GM23338 (cell line): ENCODE data around the gene SNUPN. TPM values are rescaled to one million over a fixed set of nuclear protein-coding genes. Genes with fewer than 3 reads are reported as not detected.

Experiments used
- ATAC-seq: fragments of 200-7000 bp; cut with Tn5 transposase; 3 replicates; pipeline ENCODE4 v1.9.1; 2020
- DNase-seq: peaks from one replicate; pipeline ENCODE4 v3.0.0-alpha.2; 2015; ENCODE audit warnings: low spot score
- H2AFZ ChIP-seq: fragments of 200-600 bp; sonication (generic); 2 replicates; pipeline ENCODE4 v1.8.0; 2016; ENCODE audit warnings: antibody characterized with exemption, mild to moderate bottlenecking, moderate library complexity
- H3F3A ChIP-seq: fragments of 200-600 bp; sonication (generic); replicated peaks from 2 replicates; pipeline ENCODE4 v1.8.0; 2017; ENCODE audit warnings: antibody characterized with exemption, mixed run types, low read depth
- H3K27ac ChIP-seq: fragments of 200-600 bp; sonication (generic); 2 replicates; pipeline ENCODE4 v1.6.1; 2016; ENCODE audit warnings: low read depth
- H3K27me3 ChIP-seq: fragments of 200-600 bp; sonication (generic); 2 replicates; pipeline ENCODE4 v1.8.0; 2016; ENCODE audit warnings: mild to moderate bottlenecking, mixed run types, moderate library complexity; ENCODE audit not compliant: insufficient read depth
- H3K36me3 ChIP-seq: fragments of 200-600 bp; sonication (generic); 2 replicates; pipeline ENCODE4 v1.8.0; 2016; ENCODE audit warnings: mild to moderate bottlenecking; ENCODE audit not compliant: insufficient read depth
- H3K4me1 ChIP-seq: fragments of 200-600 bp; sonication (generic); 2 replicates; pipeline ENCODE4 v1.8.0; 2016; ENCODE audit warnings: mild to moderate bottlenecking, moderate library complexity; ENCODE audit not compliant: insufficient read depth
- H3K4me2 ChIP-seq: fragments of 200-600 bp; sonication (generic); 2 replicates; pipeline ENCODE4 v1.7.1; 2017; ENCODE audit warnings: mixed run types
- H3K4me3 ChIP-seq: fragments of 200-600 bp; sonication (generic); 2 replicates; pipeline ENCODE4 v1.6.1; 2016; ENCODE audit warnings: mixed run types
- H3K79me2 ChIP-seq: fragments of 200-600 bp; sonication (generic); replicated peaks from 2 replicates; pipeline ENCODE4 v1.8.0; 2017; ENCODE audit warnings: mild to moderate bottlenecking; ENCODE audit not compliant: insufficient read depth
- H3K9me2 ChIP-seq: fragments of 200-600 bp; sonication (generic); 2 replicates; pipeline ENCODE4 v1.8.0; 2017; ENCODE audit not compliant: insufficient read depth
- H4K20me1 ChIP-seq: fragments of 200-600 bp; sonication (generic); replicated peaks from 2 replicates; pipeline ENCODE4 v1.8.0; 2017; ENCODE audit warnings: mild to moderate bottlenecking; ENCODE audit not compliant: insufficient read depth
- H3K27ac Mint-ChIP-seq: 2 replicates; pipeline ENCODE4 v1.8.0; 2020; ENCODE audit warnings: inconsistent platforms, mild to moderate bottlenecking, moderate library complexity, mixed read lengths
- H3K27me3 Mint-ChIP-seq: 3 replicates; pipeline ENCODE4 v1.8.0; 2022; ENCODE audit warnings: low read depth, mild to moderate bottlenecking, moderate library complexity, mixed read lengths, inconsistent platforms; ENCODE audit not compliant: insufficient read depth, poor library complexity
- H3K36me3 Mint-ChIP-seq: 3 replicates; pipeline ENCODE4 v1.8.0; 2021; ENCODE audit warnings: low read depth, mild to moderate bottlenecking, inconsistent platforms, moderate library complexity, mixed read lengths
- H3K4me1 Mint-ChIP-seq: 3 replicates; pipeline ENCODE4 v1.8.0; 2020; ENCODE audit warnings: mild to moderate bottlenecking, inconsistent platforms, mixed read lengths
- H3K4me3 Mint-ChIP-seq: 3 replicates; pipeline ENCODE4 v1.8.0; 2021; ENCODE audit warnings: moderate library complexity, mild to moderate bottlenecking, inconsistent platforms, mixed read lengths
- H3K9me3 Mint-ChIP-seq: 3 replicates; pipeline ENCODE4 v1.8.0; 2020; ENCODE audit warnings: moderate library complexity, mild to moderate bottlenecking, inconsistent platforms, mixed read lengths
- CREB1 ChIP-seq: fragments of 250-450 bp; sonication (Bioruptor Pico); IDR thresholded peaks from 2 replicates; pipeline ENCODE4 v1.5.0; 2020; ENCODE audit warnings: low read depth, mild to moderate bottlenecking, moderate library complexity
- EZH2phosphoT487 ChIP-seq: fragments of 200-600 bp; sonication (generic); IDR thresholded peaks from one replicate; pipeline ENCODE4 v1.8.1; 2018; ENCODE audit warnings: antibody characterized with exemption; ENCODE audit not compliant: unreplicated experiment
- STAT1 ChIP-seq: IDR thresholded peaks from one replicate; pipeline ENCODE4 v1.6.1; 2016; ENCODE audit warnings: antibody characterized with exemption; ENCODE audit not compliant: unreplicated experiment
- polyA plus RNA-seq: library from polyadenylated mRNA; unstranded; fragments of >200 nt; fragmentation: Nextera tagmentation; extraction: Ambion mirVana; gene quantifications from 2 replicates; pipeline ENCODE4 v1.2.1, GENCODE V29; 2016
- total RNA-seq: library from RNA; depleted of rRNA; stranded (reverse); fragments of >200 nt; shearing (Covaris generic); gene quantifications from 2 replicates; pipeline ENCODE4 v1.2.3, GENCODE V29; 2014
- TF ChIP-seq, protein P1 (sequence below): IDR thresholded peaks from one replicate; pipeline ENCODE4 v1.6.1; 2018; ENCODE audit warnings: antibody characterized with exemption; ENCODE audit not compliant: unreplicated experiment
- TF ChIP-seq, protein P2 (sequence below): fragments of 250-450 bp; sonication (Bioruptor Pico); IDR thresholded peaks from 2 replicates; pipeline ENCODE4 v1.5.0; 2020; ENCODE audit warnings: mild to moderate bottlenecking, moderate library complexity

SNUPN gene
- total and polyA plus RNA-seq, 2 experiments from 2014 or later: 20.5 to 27.7 TPM

DNA sequence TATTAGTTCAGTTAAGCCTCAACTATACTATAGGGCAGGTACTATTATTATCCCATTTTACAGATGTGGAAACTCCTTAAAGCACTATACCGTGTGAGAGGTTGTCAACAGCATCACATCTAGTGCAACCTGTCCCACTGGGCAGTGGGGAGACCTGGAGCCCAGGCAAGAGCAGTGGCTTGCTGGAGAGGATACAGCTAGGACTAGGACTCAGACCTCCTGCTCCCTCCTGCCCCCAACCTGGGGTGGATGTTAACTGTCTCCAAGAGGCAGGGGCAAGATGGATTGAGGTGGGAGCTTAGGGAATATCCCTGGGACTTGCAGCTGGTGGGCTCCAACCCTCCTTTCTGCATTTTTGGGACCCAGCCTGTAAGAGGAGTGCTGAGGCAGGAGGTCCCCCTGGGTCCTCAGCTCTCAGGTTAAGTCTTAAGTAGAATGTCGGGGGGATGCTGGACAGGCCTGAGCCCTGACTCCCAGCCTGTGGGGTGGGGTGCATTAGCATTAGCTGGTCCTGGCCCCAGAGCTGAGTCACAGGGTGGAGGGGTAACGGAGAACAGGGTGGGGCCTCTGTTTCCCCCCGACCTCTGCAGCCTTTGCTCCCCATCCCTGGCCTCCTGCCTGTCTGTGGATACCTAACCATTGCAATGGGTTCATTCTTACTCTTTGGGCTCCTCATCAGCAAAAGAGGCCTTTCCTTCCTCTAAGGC lies 28.8 kb upstream of the SNUPN start (continued):
- TF ChIP-seq, protein P1, sequence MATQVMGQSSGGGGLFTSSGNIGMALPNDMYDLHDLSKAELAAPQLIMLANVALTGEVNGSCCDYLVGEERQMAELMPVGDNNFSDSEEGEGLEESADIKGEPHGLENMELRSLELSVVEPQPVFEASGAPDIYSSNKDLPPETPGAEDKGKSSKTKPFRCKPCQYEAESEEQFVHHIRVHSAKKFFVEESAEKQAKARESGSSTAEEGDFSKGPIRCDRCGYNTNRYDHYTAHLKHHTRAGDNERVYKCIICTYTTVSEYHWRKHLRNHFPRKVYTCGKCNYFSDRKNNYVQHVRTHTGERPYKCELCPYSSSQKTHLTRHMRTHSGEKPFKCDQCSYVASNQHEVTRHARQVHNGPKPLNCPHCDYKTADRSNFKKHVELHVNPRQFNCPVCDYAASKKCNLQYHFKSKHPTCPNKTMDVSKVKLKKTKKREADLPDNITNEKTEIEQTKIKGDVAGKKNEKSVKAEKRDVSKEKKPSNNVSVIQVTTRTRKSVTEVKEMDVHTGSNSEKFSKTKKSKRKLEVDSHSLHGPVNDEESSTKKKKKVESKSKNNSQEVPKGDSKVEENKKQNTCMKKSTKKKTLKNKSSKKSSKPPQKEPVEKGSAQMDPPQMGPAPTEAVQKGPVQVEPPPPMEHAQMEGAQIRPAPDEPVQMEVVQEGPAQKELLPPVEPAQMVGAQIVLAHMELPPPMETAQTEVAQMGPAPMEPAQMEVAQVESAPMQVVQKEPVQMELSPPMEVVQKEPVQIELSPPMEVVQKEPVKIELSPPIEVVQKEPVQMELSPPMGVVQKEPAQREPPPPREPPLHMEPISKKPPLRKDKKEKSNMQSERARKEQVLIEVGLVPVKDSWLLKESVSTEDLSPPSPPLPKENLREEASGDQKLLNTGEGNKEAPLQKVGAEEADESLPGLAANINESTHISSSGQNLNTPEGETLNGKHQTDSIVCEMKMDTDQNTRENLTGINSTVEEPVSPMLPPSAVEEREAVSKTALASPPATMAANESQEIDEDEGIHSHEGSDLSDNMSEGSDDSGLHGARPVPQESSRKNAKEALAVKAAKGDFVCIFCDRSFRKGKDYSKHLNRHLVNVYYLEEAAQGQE: no peak

DNA sequence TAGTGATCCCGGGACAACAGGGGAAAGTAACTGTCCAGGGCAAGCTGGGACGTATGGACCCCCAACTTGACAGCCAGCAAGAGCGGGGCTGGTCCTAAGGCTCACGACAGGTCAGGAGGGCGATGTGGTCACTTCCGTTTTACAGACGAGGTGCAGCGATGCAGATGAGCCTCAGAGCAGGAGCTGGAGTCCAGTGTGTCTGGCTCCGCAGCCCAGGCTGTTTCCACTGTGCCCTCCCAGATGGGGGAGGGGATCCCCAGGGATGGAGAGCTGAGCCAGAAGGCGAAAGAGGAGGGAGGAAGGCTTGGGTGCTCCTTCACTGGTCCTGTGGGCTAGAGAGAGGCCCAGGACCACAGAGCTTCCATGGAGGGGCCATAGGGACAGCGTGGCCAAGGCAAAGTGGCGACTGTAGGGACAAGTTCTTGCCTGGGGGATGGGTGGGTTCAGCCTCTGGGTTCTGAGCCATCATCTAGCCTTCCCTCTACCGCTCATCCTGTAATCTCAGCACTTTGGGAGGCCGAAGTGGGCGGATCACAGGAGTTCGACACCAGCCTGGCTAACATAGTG lies 27.9 kb upstream of the SNUPN start:
- Mint-ChIP-seq H3K36me3 (peaks cover 36% of the 10 kb centered on the region), H3K27me3 (peaks cover 23% of the 10 kb centered on the region), H3K4me3 (no peak overlapping the region; the same call in 2 of the 3 replicates), H3K4me1 (peaks cover 56% of the 10 kb centered on the region), H3K27ac (no peak overlapping the region), H3K9me3 (no peaks in the 10 kb centered on the region)
- TF ChIP-seq STAT1 (no peak), EZH2phosphoT487 (no peak), CREB1 (CRISPR knock-in tag) (no peak)
- TF ChIP-seq, protein P2, sequence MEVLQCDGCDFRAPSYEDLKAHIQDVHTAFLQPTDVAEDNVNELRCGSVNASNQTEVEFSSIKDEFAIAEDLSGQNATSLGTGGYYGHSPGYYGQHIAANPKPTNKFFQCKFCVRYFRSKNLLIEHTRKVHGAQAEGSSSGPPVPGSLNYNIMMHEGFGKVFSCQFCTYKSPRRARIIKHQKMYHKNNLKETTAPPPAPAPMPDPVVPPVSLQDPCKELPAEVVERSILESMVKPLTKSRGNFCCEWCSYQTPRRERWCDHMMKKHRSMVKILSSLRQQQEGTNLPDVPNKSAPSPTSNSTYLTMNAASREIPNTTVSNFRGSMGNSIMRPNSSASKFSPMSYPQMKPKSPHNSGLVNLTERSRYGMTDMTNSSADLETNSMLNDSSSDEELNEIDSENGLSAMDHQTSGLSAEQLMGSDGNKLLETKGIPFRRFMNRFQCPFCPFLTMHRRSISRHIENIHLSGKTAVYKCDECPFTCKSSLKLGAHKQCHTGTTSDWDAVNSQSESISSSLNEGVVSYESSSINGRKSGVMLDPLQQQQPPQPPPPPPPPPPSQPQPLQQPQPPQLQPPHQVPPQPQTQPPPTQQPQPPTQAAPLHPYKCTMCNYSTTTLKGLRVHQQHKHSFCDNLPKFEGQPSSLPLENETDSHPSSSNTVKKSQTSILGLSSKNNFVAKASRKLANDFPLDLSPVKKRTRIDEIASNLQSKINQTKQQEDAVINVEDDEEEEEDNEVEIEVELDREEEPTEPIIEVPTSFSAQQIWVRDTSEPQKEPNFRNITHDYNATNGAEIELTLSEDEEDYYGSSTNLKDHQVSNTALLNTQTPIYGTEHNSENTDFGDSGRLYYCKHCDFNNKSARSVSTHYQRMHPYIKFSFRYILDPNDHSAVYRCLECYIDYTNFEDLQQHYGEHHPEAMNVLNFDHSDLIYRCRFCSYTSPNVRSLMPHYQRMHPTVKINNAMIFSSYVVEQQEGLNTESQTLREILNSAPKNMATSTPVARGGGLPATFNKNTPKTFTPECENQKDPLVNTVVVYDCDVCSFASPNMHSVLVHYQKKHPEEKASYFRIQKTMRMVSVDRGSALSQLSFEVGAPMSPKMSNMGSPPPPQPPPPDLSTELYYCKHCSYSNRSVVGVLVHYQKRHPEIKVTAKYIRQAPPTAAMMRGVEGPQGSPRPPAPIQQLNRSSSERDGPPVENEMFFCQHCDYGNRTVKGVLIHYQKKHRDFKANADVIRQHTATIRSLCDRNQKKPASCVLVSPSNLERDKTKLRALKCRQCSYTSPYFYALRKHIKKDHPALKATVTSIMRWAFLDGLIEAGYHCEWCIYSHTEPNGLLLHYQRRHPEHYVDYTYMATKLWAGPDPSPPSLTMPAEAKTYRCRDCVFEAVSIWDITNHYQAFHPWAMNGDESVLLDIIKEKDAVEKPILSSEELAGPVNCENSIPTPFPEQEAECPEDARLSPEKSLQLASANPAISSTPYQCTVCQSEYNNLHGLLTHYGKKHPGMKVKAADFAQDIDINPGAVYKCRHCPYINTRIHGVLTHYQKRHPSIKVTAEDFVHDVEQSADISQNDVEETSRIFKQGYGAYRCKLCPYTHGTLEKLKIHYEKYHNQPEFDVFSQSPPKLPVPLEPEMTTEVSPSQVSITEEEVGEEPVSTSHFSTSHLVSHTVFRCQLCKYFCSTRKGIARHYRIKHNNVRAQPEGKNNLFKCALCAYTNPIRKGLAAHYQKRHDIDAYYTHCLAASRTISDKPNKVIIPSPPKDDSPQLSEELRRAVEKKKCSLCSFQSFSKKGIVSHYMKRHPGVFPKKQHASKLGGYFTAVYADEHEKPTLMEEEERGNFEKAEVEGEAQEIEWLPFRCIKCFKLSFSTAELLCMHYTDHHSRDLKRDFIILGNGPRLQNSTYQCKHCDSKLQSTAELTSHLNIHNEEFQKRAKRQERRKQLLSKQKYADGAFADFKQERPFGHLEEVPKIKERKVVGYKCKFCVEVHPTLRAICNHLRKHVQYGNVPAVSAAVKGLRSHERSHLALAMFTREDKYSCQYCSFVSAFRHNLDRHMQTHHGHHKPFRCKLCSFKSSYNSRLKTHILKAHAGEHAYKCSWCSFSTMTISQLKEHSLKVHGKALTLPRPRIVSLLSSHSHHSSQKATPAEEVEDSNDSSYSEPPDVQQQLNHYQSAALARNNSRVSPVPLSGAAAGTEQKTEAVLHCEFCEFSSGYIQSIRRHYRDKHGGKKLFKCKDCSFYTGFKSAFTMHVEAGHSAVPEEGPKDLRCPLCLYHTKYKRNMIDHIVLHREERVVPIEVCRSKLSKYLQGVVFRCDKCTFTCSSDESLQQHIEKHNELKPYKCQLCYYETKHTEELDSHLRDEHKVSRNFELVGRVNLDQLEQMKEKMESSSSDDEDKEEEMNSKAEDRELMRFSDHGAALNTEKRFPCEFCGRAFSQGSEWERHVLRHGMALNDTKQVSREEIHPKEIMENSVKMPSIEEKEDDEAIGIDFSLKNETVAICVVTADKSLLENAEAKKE: no peak
- Histone ChIP-seq H3K27me3 (no peaks in the 10 kb centered on the region), H3K4me1 (peaks cover 21% of the 10 kb centered on the region), H3K9me2 (no peaks in the 10 kb centered on the region), H3K4me3 (no peak overlapping the region), H3K36me3 (no peaks in the 10 kb centered on the region; the same call in 1 of the 2 replicates), H3F3A (peaks cover 12% of the 10 kb centered on the region; the same call in 1 of the 2 replicates), H3K27ac (no peak overlapping the region), H3K4me2 (no peak overlapping the region), H2AFZ (no peak overlapping the region), H4K20me1 (peaks cover 13% of the 10 kb centered on the region; the same call in 1 of the 2 replicates), H3K79me2 (peaks cover 70% of the 10 kb centered on the region)
- ATAC-seq (no peak), DNase-seq (no peak)
